Vagina (tissue), 2 donors: ENCODE measurements around the gene PRUNE2. TPM values are rescaled to one million over a fixed set of nuclear protein-coding genes. Genes with fewer than 3 reads are reported as not detected.

Experiments
- DNase-seq, 2 donors: peaks; one replicate each; pipeline ENCODE4 v3.0.0-alpha.2; 2017; ENCODE audit errors: extremely low spot score in 2 of 2
- H3K27ac ChIP-seq: fragments of 200-600 bp; sonication (generic); one replicate; pipeline ENCODE4 v1.5.1; 2019
- H3K27me3 ChIP-seq: fragments of 200-600 bp; sonication (generic); one replicate; pipeline ENCODE4 v1.5.1; 2019
- H3K36me3 ChIP-seq, 2 donors: fragments of 200-600 bp; sonication (generic); one replicate each; pipeline ENCODE4 v1.5.1; 2017 to 2019
- H3K4me1 ChIP-seq: fragments of 200-600 bp; sonication (generic); one replicate; pipeline ENCODE4 v1.5.1; 2019
- H3K4me3 ChIP-seq, 2 donors: fragments of 200-600 bp; sonication (generic); 1 replicate in 1 of 2; 2 replicates in 1 of 2; pipeline ENCODE4 v1.5.1; 2016 to 2019
- H3K9me3 ChIP-seq: fragments of 200-600 bp; sonication (generic); one replicate; pipeline ENCODE4 v1.5.1; 2019
- POLR2A ChIP-seq, 2 donors: fragments of 450-650 bp; IDR thresholded peaks; one replicate each; pipeline ENCODE4 v1.6.1; 2017; ENCODE audit warnings: antibody characterized with exemption in 2 of 2, mild to moderate bottlenecking in 2 of 2, moderate library complexity in 2 of 2
- POLR2AphosphoS5 ChIP-seq, 2 donors: sonication (generic); formaldehyde crosslinking; IDR thresholded peaks; one replicate each; pipeline ENCODE4 v1.9.0; 2017; ENCODE audit warnings: antibody characterized with exemption in 2 of 2, mild to moderate bottlenecking in 2 of 2, low read depth in 1 of 2; ENCODE audit not compliant: insufficient read depth in 1 of 2
- intact Hi-C: fragments of 100-400 bp; cut with DNase I; formaldehyde crosslinking; loops from one replicate; pipeline ENCODE4 v1.15.1; 2023
- total RNA-seq: library from RNA; depleted of rRNA; stranded (reverse); fragments of >200 nt; gene quantifications from one replicate; pipeline ENCODE4 v1.2.3, GENCODE V29; 2016
- TF ChIP-seq, protein P1 (sequence below), 3 experiments: fragments of 450-650 bp in 2 of 3; fragments of 200-600 bp in 1 of 3; sonication (generic) in 1 of 3; IDR thresholded peaks; one replicate each; pipeline ENCODE4 v1.5.1; 2017 to 2019; ENCODE audit warnings: antibody characterized with exemption in 3 of 3, mild to moderate bottlenecking in 2 of 3, moderate library complexity in 2 of 3

The PRUNE2 gene
- total RNA-seq, 1 donor from 2014 or later = 75.6 TPM

DNA sequence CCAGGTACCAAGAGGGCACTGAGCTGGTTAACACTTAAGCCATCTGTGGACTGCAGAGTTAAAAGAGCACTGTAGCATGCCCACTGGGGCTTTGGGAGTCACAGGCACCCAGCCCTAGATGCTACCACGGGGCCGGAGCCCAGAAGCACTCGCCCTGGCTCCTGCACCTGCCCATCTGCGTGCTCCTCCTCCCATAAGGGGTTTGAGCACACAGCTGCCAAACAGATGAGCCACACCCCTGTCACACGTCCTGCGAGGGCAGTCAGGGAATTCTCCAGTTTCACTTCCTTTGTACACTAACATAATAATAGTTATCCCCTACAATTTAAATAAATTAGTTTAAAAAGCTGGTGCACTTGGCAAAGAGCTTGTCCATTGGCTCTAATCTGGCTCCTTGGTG, 146.2 kb downstream of the PRUNE2 start:
- H3K36me3 ChIP-seq = no peaks in the 10 kb centered on the region
- intact Hi-C loops = no loop called here
- H3K27me3 ChIP-seq = no peaks in the 10 kb centered on the region
- no peaks in the 10 kb centered on the region for H3K4me1 ChIP-seq
- TF ChIP-seq POLR2AphosphoS5 (IDR thresholded peaks at IDR 0.05; ENCODE audit: insufficient read depth in 1 of 2, low read depth in 1 of 2) (no peak), POLR2A (IDR thresholded peaks at IDR 0.05) (no peak)
- TF ChIP-seq, protein P1, sequence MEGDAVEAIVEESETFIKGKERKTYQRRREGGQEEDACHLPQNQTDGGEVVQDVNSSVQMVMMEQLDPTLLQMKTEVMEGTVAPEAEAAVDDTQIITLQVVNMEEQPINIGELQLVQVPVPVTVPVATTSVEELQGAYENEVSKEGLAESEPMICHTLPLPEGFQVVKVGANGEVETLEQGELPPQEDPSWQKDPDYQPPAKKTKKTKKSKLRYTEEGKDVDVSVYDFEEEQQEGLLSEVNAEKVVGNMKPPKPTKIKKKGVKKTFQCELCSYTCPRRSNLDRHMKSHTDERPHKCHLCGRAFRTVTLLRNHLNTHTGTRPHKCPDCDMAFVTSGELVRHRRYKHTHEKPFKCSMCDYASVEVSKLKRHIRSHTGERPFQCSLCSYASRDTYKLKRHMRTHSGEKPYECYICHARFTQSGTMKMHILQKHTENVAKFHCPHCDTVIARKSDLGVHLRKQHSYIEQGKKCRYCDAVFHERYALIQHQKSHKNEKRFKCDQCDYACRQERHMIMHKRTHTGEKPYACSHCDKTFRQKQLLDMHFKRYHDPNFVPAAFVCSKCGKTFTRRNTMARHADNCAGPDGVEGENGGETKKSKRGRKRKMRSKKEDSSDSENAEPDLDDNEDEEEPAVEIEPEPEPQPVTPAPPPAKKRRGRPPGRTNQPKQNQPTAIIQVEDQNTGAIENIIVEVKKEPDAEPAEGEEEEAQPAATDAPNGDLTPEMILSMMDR (IDR thresholded peaks at IDR 0.05) = no peak
- no peak for DNase-seq
- no peaks in the 10 kb centered on the region for H3K9me3 ChIP-seq
- no peak overlapping the region for H3K27ac ChIP-seq
- no peak overlapping the region for H3K4me3 ChIP-seq

DNA sequence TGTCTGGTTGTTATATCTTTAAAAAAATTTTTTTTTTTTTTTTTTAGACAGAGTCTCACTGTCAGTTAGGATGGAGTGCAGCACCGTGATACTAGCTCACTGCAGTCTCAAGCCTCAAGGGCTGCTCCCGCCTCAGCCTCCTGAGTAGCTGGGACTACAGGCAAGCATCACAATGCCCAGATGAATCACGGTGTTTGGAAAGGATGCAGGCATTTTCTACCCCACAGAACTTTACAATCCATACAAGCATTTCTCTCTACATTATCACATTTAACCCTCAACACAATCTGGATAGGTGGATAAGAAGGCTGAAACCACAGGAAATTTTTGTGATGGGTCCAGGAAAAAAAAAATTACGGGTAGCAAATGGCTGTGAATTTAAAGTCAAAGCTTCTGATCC, 147.4 kb downstream of the PRUNE2 start:
- no peak for DNase-seq
- Histone ChIP-seq H3K36me3 (no peaks in the 10 kb centered on the region), H3K27me3 (no peaks in the 10 kb centered on the region), H3K9me3 (no peaks in the 10 kb centered on the region), H3K4me1 (no peaks in the 10 kb centered on the region), H3K27ac (no peak overlapping the region), H3K4me3 (no peak overlapping the region)
- TF ChIP-seq POLR2A (IDR thresholded peaks at IDR 0.05) (no peak), POLR2AphosphoS5 (IDR thresholded peaks at IDR 0.05; ENCODE audit: insufficient read depth in 1 of 2, low read depth in 1 of 2) (no peak)
- TF ChIP-seq, protein P1 (IDR thresholded peaks at IDR 0.05) = no peak
- intact Hi-C loops = no loop called here

DNA sequence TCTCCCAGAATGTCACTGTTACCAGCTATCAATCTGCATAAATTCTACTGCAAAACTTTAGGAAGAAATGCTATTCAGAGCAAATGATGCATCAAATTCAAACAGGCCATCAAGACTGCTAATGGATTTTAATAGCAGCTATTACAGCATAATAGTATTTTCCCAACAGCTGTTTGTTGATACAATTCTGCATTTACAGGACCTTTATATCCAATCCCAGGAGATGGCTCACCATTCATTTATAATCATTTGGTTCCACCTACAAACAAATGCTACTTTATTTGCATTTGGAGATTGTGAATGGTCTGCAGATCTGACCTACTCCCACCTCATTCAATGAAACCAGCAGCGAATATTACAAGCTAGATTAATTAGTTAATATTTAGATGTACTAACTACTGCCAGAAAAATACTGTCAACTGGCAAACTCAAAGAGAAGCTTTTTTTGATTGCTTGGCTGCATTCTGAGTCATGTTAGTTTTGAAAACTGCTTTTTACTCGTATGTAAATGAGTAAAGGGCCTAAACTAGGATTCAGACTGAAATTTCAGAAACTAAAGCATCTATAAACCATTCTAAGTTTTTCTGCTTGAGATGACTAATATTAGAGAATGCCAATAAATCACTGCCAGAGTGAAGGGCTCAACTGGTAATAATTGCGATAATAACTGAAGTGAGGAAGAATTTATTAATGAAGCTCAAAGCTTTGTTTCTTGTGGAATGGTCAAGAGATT, 148.8 kb downstream of the PRUNE2 start:
- Histone ChIP-seq H3K36me3 (no peaks in the 10 kb centered on the region), H3K27ac (no peak overlapping the region), H3K4me3 (no peak overlapping the region), H3K27me3 (no peaks in the 10 kb centered on the region), H3K9me3 (no peaks in the 10 kb centered on the region), H3K4me1 (no peaks in the 10 kb centered on the region)
- intact Hi-C loops = no loop called here
- no peak for DNase-seq
- TF ChIP-seq POLR2A (IDR thresholded peaks at IDR 0.05) = no peak
- TF ChIP-seq, protein P1 (IDR thresholded peaks at IDR 0.05) = no peak
- no peak for TF ChIP-seq POLR2AphosphoS5 (IDR thresholded peaks at IDR 0.05; ENCODE audit: insufficient read depth in 1 of 2, low read depth in 1 of 2)

DNA sequence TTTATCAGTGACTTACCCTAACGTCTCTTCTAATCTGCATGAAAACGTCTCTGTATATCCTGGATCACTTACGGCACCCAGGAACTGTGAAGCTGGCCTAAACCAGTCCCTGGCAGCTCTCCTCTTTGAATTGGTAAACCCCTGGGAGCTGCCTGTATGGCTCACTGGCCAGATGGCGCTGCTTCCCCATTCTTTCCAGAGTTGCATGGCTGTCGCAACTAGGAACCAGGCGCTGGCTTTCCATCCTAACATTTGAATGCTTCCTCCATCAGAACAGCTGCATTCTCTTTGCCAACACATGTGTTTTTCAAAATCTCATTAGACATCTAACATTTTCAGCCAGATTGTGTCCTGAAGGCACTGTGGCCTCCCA, 149.7 kb downstream of the PRUNE2 start:
- Histone ChIP-seq H3K36me3 (no peaks in the 10 kb centered on the region), H3K4me3 (no peak overlapping the region), H3K27ac (no peak overlapping the region), H3K4me1 (no peaks in the 10 kb centered on the region), H3K27me3 (no peaks in the 10 kb centered on the region), H3K9me3 (no peaks in the 10 kb centered on the region)
- TF ChIP-seq, protein P1 (IDR thresholded peaks at IDR 0.05) = no peak
- intact Hi-C loops = no loop called here
- no peak for DNase-seq

DNA sequence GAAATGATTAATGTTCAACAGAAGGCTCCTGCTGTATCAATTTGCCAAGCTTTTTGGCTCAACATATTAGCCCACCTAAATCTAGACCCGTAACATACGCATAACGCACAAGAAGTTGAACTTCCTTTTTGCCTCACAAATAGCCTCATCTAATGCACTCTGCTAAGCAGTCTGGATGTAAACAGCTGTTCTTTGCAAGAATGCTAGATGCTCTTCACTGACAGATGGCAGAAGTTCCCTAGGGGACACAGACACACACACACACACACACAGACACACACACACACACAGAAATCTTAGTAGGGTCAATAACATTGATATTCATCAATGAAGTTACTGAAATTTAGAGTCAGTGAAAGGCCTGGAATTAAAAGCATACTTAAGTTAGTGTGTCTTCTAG, 154.9 kb downstream of the PRUNE2 start:
- TF ChIP-seq POLR2AphosphoS5 (IDR thresholded peaks at IDR 0.05; ENCODE audit: insufficient read depth in 1 of 2, low read depth in 1 of 2) (no peak), POLR2A (IDR thresholded peaks at IDR 0.05) (no peak)
- TF ChIP-seq, protein P1 (IDR thresholded peaks at IDR 0.05) = no peak

More for the DNA sequence above, 154.9 kb downstream of the PRUNE2 start:
- intact Hi-C loops = no loop called here
- no peaks in the 10 kb centered on the region for H3K27me3 ChIP-seq
- H3K4me1 ChIP-seq = no peaks in the 10 kb centered on the region
- H3K36me3 ChIP-seq = no peaks in the 10 kb centered on the region
- H3K4me3 ChIP-seq = no peak overlapping the region
- no peaks in the 10 kb centered on the region for H3K9me3 ChIP-seq
- H3K27ac ChIP-seq = no peak overlapping the region
- DNase-seq = no peak
